ENCODE results near the gene PDE10A. TPM values are rescaled to one million over a fixed set of nuclear protein-coding genes. Genes with fewer than 3 reads are reported as not detected.

PDE10A gene
- total RNA-seq, 1 experiment from 2014 or later = 2.1 TPM

DNA sequence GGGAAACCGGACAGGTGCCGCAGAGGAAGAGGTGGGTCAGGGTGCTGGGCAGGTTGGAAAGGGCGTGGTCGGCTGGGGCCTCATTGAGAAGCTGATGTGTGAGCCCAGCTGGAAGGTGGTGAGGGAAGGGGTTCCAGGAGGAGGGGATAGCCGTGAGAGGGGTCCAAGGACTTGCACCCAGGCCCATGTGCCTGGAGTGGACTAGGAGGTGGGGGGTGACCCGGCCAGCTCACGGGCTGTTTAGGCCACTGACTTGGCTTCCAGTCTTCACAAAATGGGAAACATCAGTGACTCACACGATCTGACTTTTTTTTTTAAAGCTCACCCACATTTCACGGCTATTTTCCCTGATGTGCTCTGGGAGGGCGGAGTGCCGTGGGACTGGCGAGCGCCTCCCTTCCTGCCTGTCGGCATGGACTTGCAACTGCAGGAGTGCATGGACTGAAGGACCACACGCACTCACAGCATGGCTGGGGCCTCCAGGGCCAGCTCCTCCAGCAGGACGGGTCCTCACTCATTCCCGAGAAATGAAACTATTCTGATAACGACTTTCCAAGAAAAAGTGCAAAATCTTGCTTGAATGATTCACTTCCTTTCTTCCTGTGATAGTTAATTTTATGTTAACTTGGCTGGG, 13.5 kb upstream of the PDE10A start:
- POLR2A ChIA-PET (ENCODE audit: unreplicated experiment) = no interaction called here

DNA sequence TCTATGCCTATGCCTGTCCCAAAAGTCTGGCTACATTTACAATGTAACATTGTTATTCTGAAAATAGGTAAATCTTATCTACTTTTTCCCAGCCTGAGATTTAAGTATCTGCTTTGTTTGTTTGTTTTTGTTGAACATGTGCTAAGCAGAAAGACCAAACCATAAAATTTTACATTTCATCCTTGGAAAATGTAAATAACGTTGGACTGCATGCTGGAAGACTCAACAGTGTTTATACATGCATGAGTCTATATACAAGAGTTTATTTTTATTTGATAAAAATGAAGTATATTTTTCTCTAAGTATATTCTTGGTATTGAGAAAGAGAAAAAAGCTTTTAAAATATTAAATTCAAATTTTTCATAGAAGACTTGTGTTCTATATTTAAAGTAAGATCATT, 12.1 kb upstream of the PDE10A start:
- no peak for TF ChIP-seq EZH2 (IDR thresholded peaks at IDR 0.05; ENCODE audit: low read length, unreplicated experiment)
- CTCF ChIA-PET = no interaction called here
- intact Hi-C loops (cut with micrococcal nuclease) = no loop called here

More for the DNA sequence above, 13.5 kb upstream of the PDE10A start:
- no peak overlapping the region for H3K4me2 ChIP-seq (ENCODE audit: low read length)
- no peaks in the 10 kb centered on the region for H3K9me2 ChIP-seq (replicated peaks; ENCODE audit: low read length)
- no peak overlapping the region for H3K4me3 ChIP-seq (ENCODE audit: low read length)
- no peaks in the 10 kb centered on the region for H3F3A ChIP-seq (ENCODE audit: low read length, unreplicated experiment)
- H2AFZ ChIP-seq (ENCODE audit: low read length) = no peak overlapping the region
- H3K36me3 ChIP-seq (ENCODE audit: low read depth, low read length) = no peaks in the 10 kb centered on the region
- no peaks in the 10 kb centered on the region for H3K27me3 ChIP-seq (ENCODE audit: low read length)
- BruUV-seq (replicated peaks) = no TSS peak
- DNase-seq (no peak), ATAC-seq (no peak)
- H4K20me1 ChIP-seq (ENCODE audit: low read length) = no peaks in the 10 kb centered on the region
- H3K9me3 ChIP-seq (ENCODE audit: low read length) = no peaks in the 10 kb centered on the region
- TF ChIP-seq EZH2phosphoT487 (IDR thresholded peaks at IDR 0.05; ENCODE audit: borderline replicate concordance, low read length) (no peak), EZH2 (IDR thresholded peaks at IDR 0.05; ENCODE audit: low read length, unreplicated experiment) (no peak)
- TF ChIP-seq, protein P1, sequence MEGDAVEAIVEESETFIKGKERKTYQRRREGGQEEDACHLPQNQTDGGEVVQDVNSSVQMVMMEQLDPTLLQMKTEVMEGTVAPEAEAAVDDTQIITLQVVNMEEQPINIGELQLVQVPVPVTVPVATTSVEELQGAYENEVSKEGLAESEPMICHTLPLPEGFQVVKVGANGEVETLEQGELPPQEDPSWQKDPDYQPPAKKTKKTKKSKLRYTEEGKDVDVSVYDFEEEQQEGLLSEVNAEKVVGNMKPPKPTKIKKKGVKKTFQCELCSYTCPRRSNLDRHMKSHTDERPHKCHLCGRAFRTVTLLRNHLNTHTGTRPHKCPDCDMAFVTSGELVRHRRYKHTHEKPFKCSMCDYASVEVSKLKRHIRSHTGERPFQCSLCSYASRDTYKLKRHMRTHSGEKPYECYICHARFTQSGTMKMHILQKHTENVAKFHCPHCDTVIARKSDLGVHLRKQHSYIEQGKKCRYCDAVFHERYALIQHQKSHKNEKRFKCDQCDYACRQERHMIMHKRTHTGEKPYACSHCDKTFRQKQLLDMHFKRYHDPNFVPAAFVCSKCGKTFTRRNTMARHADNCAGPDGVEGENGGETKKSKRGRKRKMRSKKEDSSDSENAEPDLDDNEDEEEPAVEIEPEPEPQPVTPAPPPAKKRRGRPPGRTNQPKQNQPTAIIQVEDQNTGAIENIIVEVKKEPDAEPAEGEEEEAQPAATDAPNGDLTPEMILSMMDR (conservative IDR thresholded peaks at IDR 0.05; ENCODE audit: low read depth, low read length) = no peak
- H3K9ac ChIP-seq (ENCODE audit: low read length) = no peak overlapping the region
- H3K27ac ChIP-seq (ENCODE audit: low read length) = no peak overlapping the region
- H3K79me2 ChIP-seq (ENCODE audit: low read length) = no peaks in the 10 kb centered on the region
- H3K4me1 ChIP-seq (ENCODE audit: insufficient read depth, low read length) = no peaks in the 10 kb centered on the region
- intact Hi-C loops (cut with micrococcal nuclease) = no loop called here
- CTCF ChIA-PET = no interaction called here

DNA sequence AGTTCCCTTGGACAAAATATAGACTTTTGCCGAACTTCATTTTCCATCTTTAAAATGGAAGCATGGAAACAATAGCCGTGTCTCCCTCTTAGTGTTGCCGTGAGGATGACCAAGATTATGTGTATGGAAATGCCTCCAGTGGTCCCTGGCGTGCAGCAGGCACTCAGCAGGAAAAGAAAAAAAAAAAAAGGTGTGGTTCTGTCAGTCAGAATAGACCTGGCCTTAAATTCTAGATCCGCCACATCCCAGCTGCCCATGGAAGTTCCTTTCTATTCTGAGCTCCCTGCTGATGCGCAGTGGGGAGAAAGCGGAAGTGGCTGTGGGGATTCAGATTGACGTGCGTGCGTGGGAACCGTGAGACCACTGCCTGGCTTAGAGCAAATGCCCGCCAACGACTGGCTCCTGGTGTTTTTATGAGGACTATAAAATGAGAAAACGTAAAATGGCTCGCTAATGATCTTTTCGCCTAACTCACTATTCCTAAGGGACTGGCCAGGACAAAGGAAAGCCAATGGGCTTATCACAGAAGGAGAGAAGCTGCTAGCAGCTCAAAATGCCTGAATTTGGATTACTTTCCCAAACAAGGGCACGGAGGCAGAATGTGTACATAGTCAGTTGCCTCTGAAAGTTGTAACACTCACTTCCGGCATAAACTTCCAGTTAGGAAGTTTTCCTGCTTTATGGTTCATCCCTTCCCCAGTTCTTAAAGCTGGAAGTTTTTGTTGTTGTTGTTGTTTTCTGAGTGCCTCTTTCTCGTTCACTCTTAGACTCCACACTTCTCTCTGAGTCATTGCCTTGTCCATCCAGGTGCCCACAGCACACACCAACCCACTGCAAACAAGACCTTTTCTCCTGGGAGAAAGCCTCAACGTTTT, 11.4 kb upstream of the PDE10A start:
- H3K79me2 ChIP-seq (ENCODE audit: low read length) = no peaks in the 10 kb centered on the region
- H3K4me2 ChIP-seq (ENCODE audit: low read length) = no peak overlapping the region
- BruUV-seq (replicated peaks) = no TSS peak
- H3K27me3 ChIP-seq (ENCODE audit: low read length) = no peaks in the 10 kb centered on the region
- H3K4me3 ChIP-seq (ENCODE audit: low read length) = no peak overlapping the region
- H3K36me3 ChIP-seq (ENCODE audit: low read depth, low read length) = no peaks in the 10 kb centered on the region
- no peak for DNase-seq
- no peak overlapping the region for H2AFZ ChIP-seq (ENCODE audit: low read length)
- TF ChIP-seq, protein P1 (conservative IDR thresholded peaks at IDR 0.05; ENCODE audit: low read depth, low read length) = no peak
- no peak for TF ChIP-seq EZH2 (IDR thresholded peaks at IDR 0.05; ENCODE audit: low read length, unreplicated experiment)
- TF ChIP-seq EZH2phosphoT487 (IDR thresholded peaks at IDR 0.05; ENCODE audit: borderline replicate concordance, low read length) = no peak
- no peaks in the 10 kb centered on the region for H4K20me1 ChIP-seq (ENCODE audit: low read length)
- POLR2A ChIA-PET (ENCODE audit: unreplicated experiment) = interaction anchor here (0.6 kb wide), 1 partner anchor 249 kb away, joined by 4 read pairs; no protein-coding TSS in a partner anchor
- ATAC-seq = no peak
- H3F3A ChIP-seq (ENCODE audit: low read length, unreplicated experiment) = no peaks in the 10 kb centered on the region
- CTCF ChIA-PET = no interaction called here
- H3K9ac ChIP-seq (ENCODE audit: low read length) = no peak overlapping the region
- no peaks in the 10 kb centered on the region for H3K4me1 ChIP-seq (ENCODE audit: insufficient read depth, low read length)
- H3K9me3 ChIP-seq (ENCODE audit: low read length) = no peaks in the 10 kb centered on the region
- intact Hi-C loops (cut with micrococcal nuclease) = no loop called here
- no peaks in the 10 kb centered on the region for H3K9me2 ChIP-seq (replicated peaks; ENCODE audit: low read length)
- H3K27ac ChIP-seq (ENCODE audit: low read length) = no peak overlapping the region

More for the DNA sequence above, 12.1 kb upstream of the PDE10A start:
- no peak for ATAC-seq
- Histone ChIP-seq H3K4me2 (ENCODE audit: low read length) (no peak overlapping the region), H3K4me1 (ENCODE audit: insufficient read depth, low read length) (no peaks in the 10 kb centered on the region), H3K36me3 (ENCODE audit: low read depth, low read length) (no peaks in the 10 kb centered on the region), H3K27me3 (ENCODE audit: low read length) (no peaks in the 10 kb centered on the region), H3K9me2 (replicated peaks; ENCODE audit: low read length) (no peaks in the 10 kb centered on the region), H3K9ac (ENCODE audit: low read length) (no peak overlapping the region), H3K79me2 (ENCODE audit: low read length) (no peaks in the 10 kb centered on the region), H3K4me3 (ENCODE audit: low read length) (no peak overlapping the region), H4K20me1 (ENCODE audit: low read length) (no peaks in the 10 kb centered on the region), H2AFZ (ENCODE audit: low read length) (no peak overlapping the region), H3F3A (ENCODE audit: low read length, unreplicated experiment) (no peaks in the 10 kb centered on the region), H3K27ac (ENCODE audit: low read length) (no peak overlapping the region), H3K9me3 (ENCODE audit: low read length) (no peaks in the 10 kb centered on the region)
- no TSS peak for BruUV-seq (replicated peaks)
- POLR2A ChIA-PET (ENCODE audit: unreplicated experiment) = no interaction called here
- no peak for DNase-seq

All from PC-3 (cell line).